Keratinocyte (primary cell): ENCODE measurements around the gene TRPM3. TPM values are rescaled to one million over a fixed set of nuclear protein-coding genes. Genes with fewer than 3 reads are reported as not detected.

Experiments used
- DNase-seq: peaks from one replicate; pipeline ENCODE4 v3.0.0-alpha.2; 2011; ENCODE audit warnings: low read depth, missing footprints, low spot score
- FAIRE-seq: peaks from 2 replicates; lab custom pipeline; 2011; peaks lifted over from hg19 to GRCh38; lab: Jason Lieb, UNC
- H2AFZ ChIP-seq: 2 replicates; pipeline ENCODE4 v1.6.0; 2012; ENCODE audit warnings: low read length, control low read depth, inconsistent platforms; ENCODE audit not compliant: control insufficient read depth
- H3K27ac ChIP-seq: 2 replicates; pipeline ENCODE4 v1.5.1; 2011; ENCODE audit warnings: low read length; ENCODE audit not compliant: control insufficient read depth, insufficient read depth
- H3K27me3 ChIP-seq: 3 replicates; pipeline ENCODE4 v1.6.0; 2011; ENCODE audit warnings: low read length; ENCODE audit not compliant: control insufficient read depth, insufficient read depth; ENCODE audit errors: extremely low read depth
- H3K36me3 ChIP-seq, 2 experiments: 2 replicates in 1 of 2; 3 replicates in 1 of 2; pipeline ENCODE4 v1.5.1; 2011; ENCODE audit warnings: low read length in 2 of 2, mild to moderate bottlenecking in 1 of 2; ENCODE audit not compliant: control insufficient read depth in 2 of 2, insufficient read depth in 2 of 2; ENCODE audit errors: extremely low read depth in 1 of 2
- H3K4me1 ChIP-seq: 3 replicates; pipeline ENCODE4 v1.5.1; 2011; ENCODE audit warnings: low read length; ENCODE audit not compliant: control insufficient read depth, insufficient read depth; ENCODE audit errors: extremely low read depth
- H3K4me2 ChIP-seq: 3 replicates; pipeline ENCODE4 v1.6.0; 2011; ENCODE audit warnings: low read depth, low read length; ENCODE audit not compliant: control insufficient read depth, insufficient read depth; ENCODE audit errors: extremely low read depth
- H3K4me3 ChIP-seq, 3 experiments: fragments of 200-600 bp in 1 of 3; sonication (generic) in 1 of 3; 2 replicates in 2 of 3; 3 replicates in 1 of 3; pipeline ENCODE4 v1.5.1; 2011 to 2016; ENCODE audit warnings: low read length in 3 of 3, mild to moderate bottlenecking in 3 of 3, control low read depth in 2 of 3, inconsistent platforms in 1 of 3, low read depth in 1 of 3, mixed read lengths in 1 of 3, mixed run types in 1 of 3, moderate library complexity in 1 of 3; ENCODE audit not compliant: control insufficient read depth in 2 of 3, insufficient read depth in 2 of 3; ENCODE audit errors: extremely low read depth in 1 of 3
- H3K79me2 ChIP-seq: 2 replicates; pipeline ENCODE4 v1.6.0; 2012; ENCODE audit warnings: low read length; ENCODE audit not compliant: control insufficient read depth, insufficient read depth
- H3K9ac ChIP-seq: 3 replicates; pipeline ENCODE4 v1.6.0; 2011; ENCODE audit warnings: low read length; ENCODE audit not compliant: control insufficient read depth, insufficient read depth; ENCODE audit errors: extremely low read depth
- H3K9me1 ChIP-seq: 3 replicates; pipeline ENCODE4 v1.6.0; 2011; ENCODE audit warnings: low read length; ENCODE audit not compliant: control insufficient read depth, insufficient read depth; ENCODE audit errors: extremely low read depth
- H3K9me3 ChIP-seq: 2 replicates; pipeline ENCODE4 v1.5.1; 2012; ENCODE audit warnings: low read depth, low read length; ENCODE audit not compliant: control insufficient read depth
- H4K20me1 ChIP-seq: 3 replicates; pipeline ENCODE4 v1.6.0; 2011; ENCODE audit warnings: low read length; ENCODE audit not compliant: control insufficient read depth, insufficient read depth; ENCODE audit errors: extremely low read depth
- CTCF ChIP-seq, 3 experiments: IDR thresholded peaks in 1 of 3; conservative IDR thresholded peaks in 1 of 3; optimal IDR thresholded peaks in 1 of 3; 2 replicates in 2 of 3; 3 replicates in 1 of 3; pipeline versions ENCODE3 to v1.5.1; 2011; ENCODE audit warnings: low read length in 3 of 3, mild to moderate bottlenecking in 3 of 3, moderate library complexity in 2 of 3, control low read depth in 1 of 3, inconsistent platforms in 1 of 3; ENCODE audit not compliant: insufficient read depth in 2 of 3; ENCODE audit errors: extremely low read depth in 1 of 3
- EZH2 ChIP-seq: IDR thresholded peaks from one replicate; pipeline ENCODE4 v1.6.1; 2012; ENCODE audit warnings: inconsistent platforms, mild to moderate bottlenecking, low read length, moderate library complexity
- dilution Hi-C: fragments of 300-500 bp; cut with MboI; formaldehyde crosslinking; loops from one replicate; pipeline ENCODE4 v1.7.0; 2020; ENCODE audit warnings: low sequenced_read_pairs; ENCODE audit not compliant: extremely low pct_ligation_motif_present
- polyA plus RNA-seq, 5 experiments: library from polyadenylated mRNA; depleted of rRNA in 3 of 5; stranded (reverse) in 3 of 5; stranded (forward) in 1 of 5; unstranded in 1 of 5; fragments of >200 nt; gene quantifications; 1 replicate in 1 of 5; 2 replicates in 3 of 5; 3 replicates in 1 of 5; pipeline versions ENCODE4 v1.2.1 to v1.2.3, GENCODE V29; 2011 to 2012; ENCODE audit warnings: missing spikeins in 2 of 5, low read depth in 1 of 5, low replicate concordance in 1 of 5

TRPM3 gene
- polyA plus RNA-seq, 1 donor (not counting 4 experiments of a cell fraction or from before 2014, with no cell fraction given): 0.03 TPM

- H2AFZ ChIP-seq: no peak overlapping the region
- no peak for FAIRE-seq
Observed at GRCh38 chr9:71136696-71137095, 15.3 kb upstream of the TRPM3 start.

GRCh38 chr9:71131145-71131544 lies 9.7 kb upstream of the TRPM3 start:
- H3K4me1 ChIP-seq: no peaks in the 10 kb centered on the region
- H3K27ac ChIP-seq: no peak overlapping the region
- H3K4me3 ChIP-seq: no peak overlapping the region
- no peaks in the 10 kb centered on the region for H4K20me1 ChIP-seq
- no peak overlapping the region for H2AFZ ChIP-seq
- no peak for TF ChIP-seq EZH2
- no peak for TF ChIP-seq CTCF (optimal IDR thresholded peaks at IDR 0.05 in 1 of 3, IDR thresholded peaks at IDR 0.05 in 1 of 3, conservative IDR thresholded peaks at IDR 0.05 in 1 of 3; ENCODE audit: extremely low read depth in 1 of 3, insufficient read depth in 2 of 3, low read length in 3 of 3)
- no peak overlapping the region for H3K9ac ChIP-seq
- no peak for DNase-seq
- no peaks in the 10 kb centered on the region for H3K9me3 ChIP-seq
- no peaks in the 10 kb centered on the region for H3K9me1 ChIP-seq
- H3K36me3 ChIP-seq: no peaks in the 10 kb centered on the region
- dilution Hi-C loops: no loop called here
- H3K4me2 ChIP-seq: no peak overlapping the region
- FAIRE-seq: no peak
- H3K27me3 ChIP-seq: no peaks in the 10 kb centered on the region
- no peaks in the 10 kb centered on the region for H3K79me2 ChIP-seq

More at GRCh38 chr9:71136696-71137095, 15.3 kb upstream of the TRPM3 start:
- Histone ChIP-seq H3K79me2 (no peaks in the 10 kb centered on the region), H3K27ac (no peak overlapping the region), H3K4me1 (no peaks in the 10 kb centered on the region), H3K36me3 (no peaks in the 10 kb centered on the region), H3K9me3 (no peaks in the 10 kb centered on the region), H3K9me1 (no peaks in the 10 kb centered on the region), H3K4me2 (no peak overlapping the region), H3K4me3 (no peak overlapping the region), H3K9ac (no peak overlapping the region), H3K27me3 (no peaks in the 10 kb centered on the region), H4K20me1 (no peaks in the 10 kb centered on the region)
- no peak for DNase-seq
- no peak for TF ChIP-seq EZH2
- no peak for TF ChIP-seq CTCF (optimal IDR thresholded peaks at IDR 0.05 in 1 of 3, IDR thresholded peaks at IDR 0.05 in 1 of 3, conservative IDR thresholded peaks at IDR 0.05 in 1 of 3; ENCODE audit: extremely low read depth in 1 of 3, insufficient read depth in 2 of 3, low read length in 3 of 3)
- dilution Hi-C loops: no loop called here
